CMK (cell line): ENCODE results near the gene ENPP1.
A peak's percentile ranks its signal among the peaks of the same experiment; 100 is the strongest.

Source experiments
- DNase-seq: peaks from one replicate; pipeline ENCODE4 v3.0.0-alpha.2; 2010; ENCODE audit warnings: low read depth

The ENPP1 gene

DNA sequence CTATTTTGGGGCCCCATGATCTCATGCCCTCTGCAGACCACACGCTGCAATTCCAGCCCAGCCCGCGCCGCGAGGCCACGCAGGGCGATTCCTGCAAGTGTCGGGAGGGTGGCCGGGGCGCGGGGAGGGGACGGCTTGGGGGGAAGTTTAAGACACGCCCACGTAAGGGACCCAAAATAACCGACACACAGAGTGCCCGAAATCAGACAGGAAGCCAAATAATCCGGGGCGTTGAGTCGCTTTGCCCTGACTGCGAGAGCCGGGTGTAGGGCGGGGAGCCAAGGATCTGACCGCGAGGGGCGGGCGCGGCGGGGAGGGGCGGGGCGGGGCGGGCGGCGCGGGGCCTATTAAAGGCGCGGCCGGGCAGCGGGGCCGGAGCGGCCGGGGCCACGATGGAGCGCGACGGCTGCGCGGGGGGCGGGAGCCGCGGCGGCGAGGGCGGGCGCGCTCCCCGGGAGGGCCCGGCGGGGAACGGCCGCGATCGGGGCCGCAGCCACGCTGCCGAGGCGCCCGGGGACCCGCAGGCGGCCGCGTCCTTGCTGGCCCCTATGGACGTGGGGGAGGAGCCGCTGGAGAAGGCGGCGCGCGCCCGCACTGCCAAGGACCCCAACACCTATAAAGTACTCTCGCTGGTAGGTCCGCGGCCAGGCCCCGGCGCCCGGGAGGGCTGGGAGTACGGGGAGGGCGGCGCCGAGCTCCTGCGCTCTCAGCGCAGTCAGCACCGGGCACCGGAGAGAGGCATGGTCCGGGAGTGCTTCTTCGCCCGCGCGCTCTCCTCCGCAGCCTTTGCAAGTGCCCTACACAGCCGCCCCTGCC, at the start of gene ENPP1:
Gene ENPP1 (plus strand): TSS at position 377 of the 816 bp plus-strand sequence. CDS start 16 bp downstream, at position 393.
- peak; percentile 20 for DNase-seq

DNA sequence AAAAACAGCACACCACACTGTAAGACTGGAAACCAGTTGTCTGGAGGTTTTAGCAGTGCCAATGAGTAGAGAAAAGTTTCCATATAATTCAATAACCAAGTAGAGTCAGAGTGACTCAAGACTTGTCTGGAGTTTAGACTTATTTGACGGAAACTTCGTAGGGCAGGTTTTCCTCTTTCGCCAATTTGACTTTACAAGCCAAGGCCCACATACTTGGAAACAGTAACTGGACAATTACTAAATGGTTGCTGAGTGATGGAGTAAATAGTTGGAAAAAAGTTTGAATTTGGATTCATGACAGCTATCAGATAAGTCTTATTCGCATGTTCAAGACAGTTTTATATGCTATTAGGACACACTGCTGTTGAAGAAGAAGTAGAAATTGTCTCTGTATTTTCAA, 48.9 kb upstream of the ENPP1 start:
- no peak for DNase-seq

DNA sequence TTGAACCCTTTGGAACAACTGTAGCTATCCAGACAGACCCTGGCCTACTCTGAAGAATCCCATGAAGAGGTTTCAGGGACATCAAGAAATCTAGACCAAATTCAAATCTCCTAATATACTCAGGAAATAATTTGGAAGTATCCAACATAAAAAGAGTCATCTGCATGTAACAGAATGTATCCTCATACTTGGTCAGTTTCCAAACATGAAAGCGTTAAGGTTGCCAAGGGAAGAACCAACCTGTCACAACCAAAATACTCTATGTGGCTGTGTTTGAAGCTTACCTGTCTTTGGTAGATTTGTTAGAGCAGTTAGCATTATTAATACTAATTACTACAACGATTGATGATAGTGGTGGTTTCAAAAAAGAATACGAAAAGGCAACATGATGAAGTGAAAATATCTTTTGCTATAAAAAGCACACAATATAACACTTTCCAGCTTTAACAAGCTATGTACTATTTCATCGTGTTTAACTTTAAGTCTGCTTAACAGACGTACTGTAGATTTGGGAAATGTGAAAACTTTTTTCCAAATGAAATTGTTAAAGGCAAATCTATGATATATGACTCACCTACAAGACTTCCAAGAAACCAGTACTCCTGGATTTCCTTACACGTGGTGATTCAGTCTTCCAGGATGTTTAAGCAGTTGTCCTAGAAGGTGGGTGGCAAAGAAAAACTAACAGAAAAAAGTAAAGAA, 46.6 kb upstream of the ENPP1 start:
- no peak for DNase-seq

DNA sequence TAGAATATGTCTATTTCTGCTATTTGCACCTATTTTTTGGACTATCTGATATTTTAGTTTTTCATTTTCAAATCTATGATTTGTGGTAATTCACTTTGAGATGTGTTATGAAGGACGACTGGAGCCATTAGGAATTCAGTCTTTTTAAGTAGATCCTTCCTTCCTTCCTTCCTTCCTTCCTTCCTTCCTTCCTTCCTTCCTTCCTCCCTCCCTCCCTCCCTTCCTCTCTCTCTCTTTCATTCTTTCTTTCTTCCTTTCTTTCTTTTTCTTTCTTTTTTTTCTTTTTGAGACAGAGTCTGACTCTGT, 46.1 kb upstream of the ENPP1 start:
- no peak for DNase-seq

DNA sequence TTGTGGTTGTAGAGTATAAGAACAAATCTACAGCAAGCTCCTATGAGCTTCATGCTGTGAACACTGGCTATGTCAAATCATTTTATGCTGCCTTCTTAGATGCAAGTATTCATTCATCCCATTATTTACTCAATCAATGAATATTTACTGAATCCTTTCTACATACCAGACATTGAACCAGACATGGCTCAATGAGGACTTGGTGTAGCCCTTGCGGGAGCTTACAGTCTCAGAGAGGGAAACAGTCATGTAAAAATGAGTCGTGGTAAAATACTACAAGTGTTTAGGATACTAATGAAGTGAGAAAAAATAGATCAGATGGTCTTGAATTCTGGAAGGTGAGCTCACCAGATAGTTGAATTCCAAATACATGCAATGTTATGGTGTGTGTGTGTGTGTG, 44.8 kb upstream of the ENPP1 start:
- DNase-seq: no peak

GRCh38 chr6:131763749-131764148, 44.1 kb upstream of the ENPP1 start:
- no peak for DNase-seq

DNA sequence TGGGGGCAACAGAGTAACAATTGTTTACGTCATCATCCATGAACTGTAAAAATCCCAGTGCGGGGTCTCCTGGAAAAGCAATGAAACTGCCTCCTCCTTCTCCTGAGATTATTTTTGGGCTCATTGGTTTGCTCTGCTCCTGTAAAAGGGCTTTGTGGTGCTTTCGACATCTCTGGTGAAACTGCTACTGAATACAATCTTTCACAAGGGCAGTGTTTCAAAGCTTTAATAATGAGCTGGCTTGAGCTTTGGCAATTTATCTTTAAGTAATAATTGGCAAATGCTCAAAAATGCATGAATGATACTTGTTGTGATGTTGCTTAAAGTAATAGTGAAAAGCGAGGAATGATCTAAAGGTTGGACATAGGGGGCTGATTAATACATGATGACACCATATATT, 43.5 kb upstream of the ENPP1 start:
- no peak for DNase-seq

DNA sequence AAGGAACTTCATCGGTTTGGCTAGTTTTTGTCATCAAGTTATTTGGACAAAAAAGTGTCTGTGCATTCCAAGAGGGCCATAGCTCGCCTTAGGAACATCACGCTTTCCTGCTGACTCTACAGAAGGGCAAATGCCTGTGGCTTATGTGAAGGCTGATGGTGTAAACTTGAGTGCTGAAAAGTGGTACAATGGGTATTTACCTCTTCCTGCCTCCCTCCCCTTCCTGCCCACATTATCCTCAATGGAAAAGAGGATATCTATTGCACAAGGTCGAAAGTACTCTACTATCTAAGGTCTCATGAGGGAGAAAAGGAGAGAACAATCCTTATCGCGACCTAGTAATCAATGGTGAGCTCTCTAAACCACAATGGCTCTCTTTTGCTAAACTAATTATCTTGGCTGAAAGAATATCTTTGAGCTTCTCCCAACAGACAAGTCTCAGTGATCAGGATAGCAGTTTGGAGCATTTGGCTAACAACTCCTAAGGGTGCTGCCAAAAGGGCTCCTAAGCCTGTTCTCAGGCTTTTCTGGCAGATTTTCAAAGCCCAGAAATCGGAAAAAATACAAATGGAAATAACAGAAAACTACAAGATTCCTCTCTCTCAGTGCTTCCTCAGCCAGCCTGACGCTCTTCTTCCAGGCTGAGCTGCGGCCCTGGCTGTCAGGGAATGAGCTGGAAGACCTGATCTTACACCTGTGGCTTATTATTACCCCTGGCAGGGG, 42.6 kb upstream of the ENPP1 start:
- no peak for DNase-seq

- no peak for DNase-seq
These were observed 42.0 kb upstream of the ENPP1 start for GRCh38 chr6:131765804-131766135.

DNA sequence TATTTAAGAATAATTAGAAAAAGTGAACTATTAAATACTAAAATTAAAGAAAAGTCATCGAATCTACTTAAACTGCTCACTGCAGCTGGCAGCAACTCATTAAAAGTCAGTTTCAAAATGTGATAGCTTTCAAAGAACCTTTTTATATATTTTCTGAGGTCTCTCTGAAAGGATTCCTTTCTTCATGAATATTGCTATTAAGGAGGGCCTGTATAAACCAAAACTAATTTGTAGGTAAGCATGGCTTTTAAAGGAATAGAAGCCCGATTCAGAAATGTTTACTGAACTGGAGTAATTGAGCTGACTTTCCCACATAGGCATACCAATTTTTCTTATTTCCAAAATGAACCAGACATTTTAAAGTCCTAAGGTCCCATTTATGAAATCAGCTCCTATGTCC, 41.2 kb upstream of the ENPP1 start:
- DNase-seq: no peak

- DNase-seq: no peak
These were observed 38.9 kb upstream of the ENPP1 start for GRCh38 chr6:131768964-131769363.

- no peak for DNase-seq
These were observed 38.3 kb upstream of the ENPP1 start for GRCh38 chr6:131769385-131770141.

DNA sequence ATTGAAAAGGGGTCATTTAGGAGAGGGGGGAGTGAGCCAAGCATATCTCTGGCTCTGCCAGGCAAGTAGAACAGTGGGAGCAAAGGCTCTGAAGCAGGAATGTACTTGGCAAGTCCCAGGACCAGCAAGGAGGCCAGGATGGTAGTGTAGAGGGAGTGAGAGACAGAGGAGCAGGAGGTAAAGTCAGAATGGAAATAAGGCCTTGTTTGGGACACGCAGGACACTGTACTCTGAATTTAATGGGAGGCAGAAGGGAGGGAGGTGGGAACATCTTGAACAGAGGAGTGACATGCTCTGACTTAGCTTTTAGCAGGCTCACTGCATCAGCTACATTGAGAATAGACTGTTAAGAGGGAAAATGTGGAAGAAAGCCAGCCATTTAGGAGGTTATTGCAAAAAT, 37.0 kb upstream of the ENPP1 start:
- no peak for DNase-seq

- no peak for DNase-seq
These were observed 34.4 kb upstream of the ENPP1 start for GRCh38 chr6:131773284-131773950.

- DNase-seq: no peak
These were observed 31.9 kb upstream of the ENPP1 start for GRCh38 chr6:131775886-131776285.

- no peak for DNase-seq
These were observed 30.8 kb upstream of the ENPP1 start for GRCh38 chr6:131776985-131777384.

DNA sequence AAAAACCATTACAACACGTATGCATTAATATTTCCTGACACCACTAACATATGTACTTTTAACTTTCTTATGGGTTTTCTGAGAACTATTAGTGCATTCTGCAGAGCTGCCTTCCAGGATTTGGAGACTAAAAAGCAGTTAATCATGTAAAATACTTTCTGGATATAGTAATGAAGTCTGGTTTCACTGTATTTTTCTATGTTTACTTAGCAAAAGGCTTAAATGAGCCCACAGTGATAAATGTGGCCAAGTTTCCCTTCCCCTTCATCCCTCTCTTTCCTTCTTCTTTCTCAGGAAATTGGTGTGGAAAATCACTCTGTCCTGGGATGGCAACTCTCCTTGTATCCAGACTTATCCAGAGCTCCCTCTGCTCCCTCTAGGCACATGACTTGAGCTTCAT, 29.7 kb upstream of the ENPP1 start:
- no peak for DNase-seq

- no peak for DNase-seq
These were observed 28.5 kb upstream of the ENPP1 start for GRCh38 chr6:131779304-131779703.

GRCh38 chr6:131780600-131780999, 27.2 kb upstream of the ENPP1 start:
- no peak for DNase-seq

DNA sequence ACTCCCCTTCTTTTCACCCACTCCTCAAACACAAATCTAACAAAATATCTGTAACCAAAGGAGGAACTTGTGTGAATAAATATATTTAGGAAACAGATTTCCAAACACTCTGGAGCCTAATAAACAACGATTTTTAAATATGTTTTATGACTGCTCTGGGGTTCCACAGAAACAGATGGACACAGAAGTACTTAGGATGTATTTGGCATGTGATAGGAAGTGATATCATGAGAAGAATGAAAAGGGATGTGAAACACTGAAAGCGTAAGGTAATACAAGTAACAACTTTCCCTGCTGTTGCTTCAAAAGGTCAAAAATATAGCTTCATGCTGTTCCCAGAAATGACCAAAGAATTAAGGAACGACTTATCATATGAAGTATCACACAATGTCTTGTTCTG, 26.1 kb upstream of the ENPP1 start:
- DNase-seq: no peak

DNA sequence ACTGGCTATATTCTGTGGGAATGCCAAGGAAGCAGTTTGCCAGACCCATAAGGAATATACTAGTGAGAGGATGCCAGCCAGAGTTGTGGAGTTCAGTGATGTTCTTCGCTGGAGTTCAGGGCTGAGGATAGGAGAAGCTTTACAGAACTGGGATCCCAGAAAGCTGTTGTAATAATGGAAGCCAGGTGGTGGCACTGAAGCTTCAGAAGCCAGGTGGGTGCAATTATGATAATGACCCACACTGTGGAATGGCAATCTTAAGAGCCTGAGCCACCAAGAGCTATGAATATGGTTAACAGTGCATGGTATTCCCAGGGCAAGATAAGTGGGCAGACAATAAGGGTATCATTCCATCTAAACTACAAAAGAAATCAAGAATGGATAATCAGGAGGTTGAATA, 25.1 kb upstream of the ENPP1 start:
- no peak for DNase-seq

DNA sequence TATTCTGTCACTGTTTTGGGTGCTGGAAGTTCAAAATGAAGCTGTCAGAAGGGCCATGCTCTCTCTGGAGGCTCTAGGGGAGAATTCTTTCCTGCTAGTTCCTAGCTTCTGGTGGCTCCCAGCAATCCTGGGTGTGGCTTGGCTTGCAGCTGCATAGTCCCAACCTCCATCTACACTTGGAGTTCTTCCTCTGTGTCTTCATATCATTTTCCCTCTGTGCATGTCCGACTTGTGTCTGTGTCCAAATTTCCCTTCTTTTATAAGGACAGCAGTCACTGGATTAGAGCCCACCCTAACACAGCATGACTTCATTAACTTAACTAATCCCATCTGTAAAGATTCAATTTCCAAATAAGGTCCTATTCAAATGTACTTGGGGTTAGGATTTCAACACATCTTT, 23.3 kb upstream of the ENPP1 start:
- DNase-seq: no peak
